ENCODE measurements around the gene KHDRBS1.
"Not testable (repeated sequence)": the region's sequence is repeated elsewhere in the genome, so short reads cannot be mapped to it uniquely, and the experiment has no call there.

Gene KHDRBS1

GRCh38 chr1:32066489-32066873 is 52.8 kb downstream of the KHDRBS1 start:
- DNase-seq: peak; percentile 60

- DNase-seq: no peak
Measured at GRCh38 chr1:32068957-32069588, 55.4 kb downstream of the KHDRBS1 start.

- no peak for DNase-seq
Measured at GRCh38 chr1:32071758-32072621, 58.3 kb downstream of the KHDRBS1 start.

- peak; percentile 95 for DNase-seq
Measured at GRCh38 chr1:32072622-32073298, 59.1 kb downstream of the KHDRBS1 start, which contains the start of gene TMEM39B. TMEM39B (plus strand) TSS chr1:32072939; CDS start chr1:32073048, 109 bp downstream.

- no peak for DNase-seq
Measured at GRCh38 chr1:32073299-32074229, 59.9 kb downstream of the KHDRBS1 start.

- no peak for DNase-seq
Measured at GRCh38 chr1:32074841-32075240, 61.2 kb downstream of the KHDRBS1 start.

- DNase-seq: no peak
Measured at GRCh38 chr1:32077451-32077850, 63.8 kb downstream of the KHDRBS1 start.

- DNase-seq: no peak
Measured at GRCh38 chr1:32082022-32082421, 68.4 kb downstream of the KHDRBS1 start.

GRCh38 chr1:32086381-32086780 is 72.7 kb downstream of the KHDRBS1 start:
- not testable (repeated sequence) for DNase-seq

- DNase-seq: no peak
Measured at GRCh38 chr1:32091176-32091575, 77.5 kb downstream of the KHDRBS1 start.

- DNase-seq: no peak
Measured at GRCh38 chr1:32091591-32091990, 77.9 kb downstream of the KHDRBS1 start.
